SK-N-SH (cell line): ENCODE results near the gene HID1. TPM values are rescaled to one million over a fixed set of nuclear protein-coding genes. Genes with fewer than 3 reads are reported as not detected.

Experiments
- CTCF ChIA-PET: fragments of 300-600, 350-600 bp; formaldehyde crosslinking; extraction: SDS; loops from one replicate; lab custom pipeline; 2021; lab: Yijun Ruan, JAX
- POLR2A ChIA-PET: fragments of 350-600 bp; sonication (Branson Sonifier 250); formaldehyde crosslinking; extraction: SDS; loops from one replicate; lab custom pipeline; 2020; ENCODE audit warnings: antibody characterized with exemption, inconsistent platforms; lab: Yijun Ruan, JAX
- DNase-seq: peaks from one replicate; pipeline ENCODE4 v3.0.0; 2012
- H2AFZ ChIP-seq: fragments of 200-600 bp; sonication (generic); 2 replicates; pipeline ENCODE4 v1.8.1; 2016; ENCODE audit warnings: antibody characterized with exemption, mild to moderate bottlenecking, low read depth
- H3F3A ChIP-seq: fragments of 200-600 bp; sonication (generic); replicated peaks from 2 replicates; pipeline ENCODE3; 2016; ENCODE audit warnings: antibody characterized with exemption, mild to moderate bottlenecking; ENCODE audit not compliant: insufficient read depth
- H3K27ac ChIP-seq, 2 experiments: fragments of 200-500 bp in 1 of 2; fragments of 200-600 bp in 1 of 2; sonication (Bioruptor generic) in 1 of 2; sonication (generic), shearing (Covaris generic) in 1 of 2; 2 replicates each; pipeline versions ENCODE4 v1.5.1 to v1.6.1; 2014 to 2016; ENCODE audit warnings: low read depth in 2 of 2, inconsistent platforms in 1 of 2, low read length in 1 of 2, mild to moderate bottlenecking in 1 of 2, mixed read lengths in 1 of 2
- H3K27me3 ChIP-seq: fragments of 200-600 bp; sonication (generic), shearing (Covaris generic); 2 replicates; pipeline ENCODE4 v1.6.1; 2016; ENCODE audit warnings: mixed run types; ENCODE audit not compliant: insufficient read depth
- H3K36me3 ChIP-seq, 2 experiments: fragments of 200-500 bp in 1 of 2; fragments of 200-600 bp in 1 of 2; sonication (Bioruptor generic) in 1 of 2; sonication (generic) in 1 of 2; replicated peaks in 1 of 2; 2 replicates each; pipeline versions ENCODE3 to v1.5.1; 2014 to 2016; ENCODE audit warnings: low read length in 1 of 2, mild to moderate bottlenecking in 1 of 2; ENCODE audit not compliant: insufficient read depth in 2 of 2, control insufficient read depth in 1 of 2
- H3K4me1 ChIP-seq, 2 experiments: fragments of 200-500 bp in 1 of 2; fragments of 200-600 bp in 1 of 2; sonication (Bioruptor generic) in 1 of 2; sonication (generic), shearing (Covaris generic) in 1 of 2; 2 replicates each; pipeline versions ENCODE4 v1.5.1 to v1.6.1; 2014 to 2016; ENCODE audit warnings: low read depth in 1 of 2, low read length in 1 of 2, mixed run types in 1 of 2; ENCODE audit not compliant: insufficient read depth in 2 of 2, control insufficient read depth in 1 of 2
- H3K4me2 ChIP-seq: fragments of 200-600 bp; sonication (generic), shearing (Covaris generic); 2 replicates; pipeline ENCODE4 v1.6.1; 2017; ENCODE audit warnings: mixed run types
- H3K4me3 ChIP-seq, 2 experiments: fragments of 200-500 bp in 1 of 2; fragments of 200-600 bp in 1 of 2; sonication (Bioruptor generic) in 1 of 2; sonication (generic), shearing (Covaris generic) in 1 of 2; 2 replicates each; pipeline versions ENCODE4 v1.5.1 to v1.8.1; 2014 to 2016; ENCODE audit warnings: low read depth in 2 of 2, inconsistent platforms in 1 of 2, low read length in 1 of 2, mild to moderate bottlenecking in 1 of 2, mixed read lengths in 1 of 2, moderate library complexity in 1 of 2
- H3K79me2 ChIP-seq: fragments of 200-600 bp; sonication (generic); 2 replicates; pipeline ENCODE4 v1.8.1; 2017; ENCODE audit warnings: mild to moderate bottlenecking; ENCODE audit not compliant: insufficient read depth
- H3K9ac ChIP-seq: fragments of 200-600 bp; sonication (generic); 2 replicates; pipeline ENCODE4 v1.6.1; 2017; ENCODE audit warnings: mixed run types
- H3K9me2 ChIP-seq: fragments of 200-600 bp; sonication (generic); 2 replicates; pipeline ENCODE4 v1.6.1; 2017; ENCODE audit warnings: mixed run types
- H3K9me3 ChIP-seq: fragments of 200-600 bp; sonication (generic); 2 replicates; pipeline ENCODE4 v1.6.1; 2017; ENCODE audit warnings: mixed run types, mild to moderate bottlenecking, moderate library complexity
- H4K20me1 ChIP-seq: fragments of 200-600 bp; sonication (generic); 2 replicates; pipeline ENCODE4 v1.6.1; 2017; ENCODE audit warnings: mild to moderate bottlenecking, mixed run types; ENCODE audit not compliant: insufficient read depth
- CHD2 ChIP-seq: fragments of 150-350 bp; IDR thresholded peaks from 2 replicates; pipeline ENCODE4 v1.6.1; 2018; ENCODE audit warnings: low read length; ENCODE audit not compliant: partially characterized antibody
- EP300 ChIP-seq, 2 experiments: IDR thresholded peaks; 2 replicates each; pipeline versions ENCODE4 v1.4.0 to v1.6.1; 2012; ENCODE audit warnings: borderline replicate concordance in 1 of 2, low read depth in 1 of 2, low read length in 1 of 2
- FOXJ3 ChIP-seq: sonication (generic); formaldehyde crosslinking; IDR thresholded peaks from 2 replicates; pipeline ENCODE4 v1.5.1; 2020; ENCODE audit warnings: mild to moderate bottlenecking, missing genetic modification reagents
- FOXM1 ChIP-seq: IDR thresholded peaks from 2 replicates; pipeline ENCODE4 v1.4.0; 2012; ENCODE audit warnings: low read depth, mild to moderate bottlenecking
- GABPA ChIP-seq: IDR thresholded peaks from 2 replicates; pipeline ENCODE4 v1.4.0; 2012; ENCODE audit warnings: low read depth, mild to moderate bottlenecking
- GATA2 ChIP-seq: sonication (generic); formaldehyde crosslinking; IDR thresholded peaks from 2 replicates; pipeline ENCODE4 v1.5.0; 2020; ENCODE audit warnings: mild to moderate bottlenecking, missing genetic modification reagents
- NFIC ChIP-seq: IDR thresholded peaks from 2 replicates; pipeline ENCODE4 v1.4.0; 2012; ENCODE audit warnings: borderline replicate concordance
- NRF1 ChIP-seq: IDR thresholded peaks from 2 replicates; pipeline ENCODE4 v1.6.1; 2012; ENCODE audit warnings: low read depth, mild to moderate bottlenecking, low read length
- RXRA ChIP-seq: IDR thresholded peaks from 2 replicates; pipeline ENCODE4 v1.4.0; 2012; ENCODE audit warnings: low read depth, mild to moderate bottlenecking, borderline replicate concordance
- SIN3A ChIP-seq: IDR thresholded peaks from 2 replicates; pipeline ENCODE4 v1.6.1; 2012; ENCODE audit warnings: low read depth, mild to moderate bottlenecking, low read length, moderate library complexity, borderline replicate concordance
- TAF1 ChIP-seq: IDR thresholded peaks from 2 replicates; pipeline ENCODE4 v1.6.1; 2012; ENCODE audit warnings: low read depth, mild to moderate bottlenecking, low read length, moderate library complexity, borderline replicate concordance
- TCF12 ChIP-seq: IDR thresholded peaks from 2 replicates; pipeline ENCODE4 v1.4.0; 2012
- USF1 ChIP-seq: IDR thresholded peaks from 2 replicates; pipeline ENCODE4 v1.4.0; 2012; ENCODE audit warnings: low read depth, borderline replicate concordance
- WGBS: methylation state at CpG from one replicate; pipeline ENCODE4 v1.1.6; 2017; ENCODE audit warnings: low lambda C conversion rate; 5-methylcytosine and 5-hydroxymethylcytosine counted together
- polyA plus RNA-seq, 3 experiments: library from polyadenylated mRNA; depleted of rRNA; stranded (reverse); fragments of >200 nt; gene quantifications; 2 replicates each; pipeline ENCODE4 v1.2.3, GENCODE V29; 2012

HID1 gene
- polyA plus RNA-seq, 1 of the 3 experiments (the other 2 are of a cell fraction): 2.5 TPM

GRCh38 chr17:74957935-74958740 is 14.4 kb downstream of the HID1 start (continued):
- TF ChIP-seq GATA2 (CRISPR knock-in tag): no peak
- no peak for TF ChIP-seq SIN3A
- no peak for TF ChIP-seq RXRA
- TF ChIP-seq EP300 (IDR thresholded peaks at IDR 0.05; ENCODE audit: borderline replicate concordance in 1 of 2, low read depth in 1 of 2, low read length in 1 of 2): no peak
- no peak for TF ChIP-seq NFIC

DNA sequence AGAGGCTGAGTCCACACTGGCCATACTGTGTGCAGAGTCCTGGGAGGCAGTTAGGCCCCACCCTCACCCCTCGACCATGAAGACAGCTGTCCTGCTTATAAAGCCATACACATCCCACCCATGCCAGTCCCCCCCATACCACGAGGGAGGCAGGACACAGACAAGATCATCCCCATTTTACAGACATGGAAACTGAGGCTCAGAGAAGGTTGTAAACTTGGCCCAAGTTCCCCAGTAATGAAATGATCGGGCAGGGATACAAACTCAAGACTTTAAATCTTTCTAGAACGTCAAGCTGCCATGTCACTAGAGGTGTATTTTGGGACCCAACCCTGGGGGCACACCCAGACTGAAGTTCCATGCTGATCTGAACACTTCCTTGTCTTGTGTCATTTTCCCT is 16.5 kb downstream of the HID1 start:
- Histone ChIP-seq H3K27me3 (peaks cover 6% of the 10 kb centered on the region; the same call in 1 of the 2 replicates), H3K4me2 (no peak overlapping the region), H3K4me3 (no peak overlapping the region), H3K9ac (no peak overlapping the region), H3K79me2 (no peaks in the 10 kb centered on the region), H3F3A (no peaks in the 10 kb centered on the region), H4K20me1 (no peaks in the 10 kb centered on the region), H3K9me3 (no peaks in the 10 kb centered on the region), H3K4me1 (no peaks in the 10 kb centered on the region; a peak in 1 of 4 replicates), H3K9me2 (no peaks in the 10 kb centered on the region), H2AFZ (no peak overlapping the region), H3K36me3 (no peaks in the 10 kb centered on the region), H3K27ac (no peak overlapping the region)
- ChIA-PET POLR2A (no interaction called here), CTCF (interaction anchor here (0.6 to 11.0 kb wide), 10 partner anchors 9 to 225 kb away, joined by 3 to 295 read pairs (median 44); partner anchors contain the start of genes CDR2L, HID1, MRPL58 and OTOP2)
- DNase-seq: no peak
- TF ChIP-seq NRF1 (no peak), FOXM1 (no peak), TCF12 (no peak), USF1 (no peak), GABPA (no peak), TAF1 (no peak), CHD2 (no peak)
- WGBS: 44% methylated on average over 4 of the region's 4 CpGs

- H3K27ac ChIP-seq: no peak overlapping the region
- H3F3A ChIP-seq: no peaks in the 10 kb centered on the region
- ChIA-PET CTCF (interaction anchor here (0.9 to 11.0 kb wide), 6 partner anchors 18 to 163 kb away, joined by 3 to 286 read pairs (median 16); partner anchors contain the start of genes HID1, OTOP2 and USH1G), POLR2A (no interaction called here)
- whole genome bisulfite sequencing: 39% methylated on average over 13 of the region's 13 CpGs
- no peaks in the 10 kb centered on the region; a peak in 1 of 4 replicates for H3K4me1 ChIP-seq
- H3K4me2 ChIP-seq: no peak overlapping the region
- H3K27me3 ChIP-seq: peaks cover 17% of the 10 kb centered on the region; the same call in 1 of the 2 replicates
- H3K9ac ChIP-seq: no peak overlapping the region
- TF ChIP-seq EP300 (IDR thresholded peaks at IDR 0.05; ENCODE audit: borderline replicate concordance in 1 of 2, low read depth in 1 of 2, low read length in 1 of 2): 0 out of 4 replicates have a peak, but pooled peaks of 1 of the 2 experiments have one; percentile 18
- TF ChIP-seq FOXJ3 (CRISPR knock-in tag): no peak
- H3K36me3 ChIP-seq: no peaks in the 10 kb centered on the region
- no peaks in the 10 kb centered on the region for H3K9me3 ChIP-seq
- H3K4me3 ChIP-seq: no peak overlapping the region
- no peak overlapping the region for H2AFZ ChIP-seq
- DNase-seq: peak; percentile 87
- no peaks in the 10 kb centered on the region for H4K20me1 ChIP-seq
- H3K79me2 ChIP-seq: no peaks in the 10 kb centered on the region
- no peaks in the 10 kb centered on the region for H3K9me2 ChIP-seq
Observed at GRCh38 chr17:74954665-74955421, 17.7 kb downstream of the HID1 start.
